Activated T-cell treated with anti-CD3 and anti-CD28 coated beads, Interleukin-2, amount 50 U/mL, for 4 hours (primary cell): Measurements from ENCODE around the gene VPS26A. TPM values are rescaled to one million over a fixed set of nuclear protein-coding genes. Genes with fewer than 3 reads are reported as not detected.
"Not testable (repeated sequence)": the region's sequence is repeated elsewhere in the genome, so short reads cannot be mapped to it uniquely, and the experiment has no call there.

Source experiments
- ATAC-seq, 2 donors: fragments of 200-7000 bp; cut with Tn5 transposase; one replicate each; pipeline ENCODE4 v1.10.0; 2021
- DNase-seq: peaks from one replicate; pipeline ENCODE4 v3.0.0-alpha.2; 2020
- H3K27me3 Mint-ChIP-seq: one replicate; pipeline ENCODE4 v1.8.0; 2021; ENCODE audit warnings: low read depth, mixed read lengths
- H3K36me3 Mint-ChIP-seq: one replicate; pipeline ENCODE4 v1.8.0; 2022; ENCODE audit warnings: mixed read lengths; ENCODE audit not compliant: insufficient read depth
- H3K4me1 Mint-ChIP-seq: one replicate; pipeline ENCODE4 v1.8.0; 2021; ENCODE audit warnings: low read depth, mixed read lengths
- H3K4me3 Mint-ChIP-seq: one replicate; pipeline ENCODE4 v1.8.0; 2021; ENCODE audit warnings: mild to moderate bottlenecking, moderate library complexity, mixed read lengths
- H3K9me3 Mint-ChIP-seq: one replicate; pipeline ENCODE4 v1.8.0; 2021; ENCODE audit warnings: mixed read lengths
- total RNA-seq, 3 donors: library from RNA; stranded (reverse); gene quantifications; one replicate each; pipeline ENCODE4 v1.2.1, GENCODE V29; 2021

The VPS26A gene
- total RNA-seq, 3 donors from 2014 or later = 25.9 to 30.5 (median 29.9) TPM

DNA sequence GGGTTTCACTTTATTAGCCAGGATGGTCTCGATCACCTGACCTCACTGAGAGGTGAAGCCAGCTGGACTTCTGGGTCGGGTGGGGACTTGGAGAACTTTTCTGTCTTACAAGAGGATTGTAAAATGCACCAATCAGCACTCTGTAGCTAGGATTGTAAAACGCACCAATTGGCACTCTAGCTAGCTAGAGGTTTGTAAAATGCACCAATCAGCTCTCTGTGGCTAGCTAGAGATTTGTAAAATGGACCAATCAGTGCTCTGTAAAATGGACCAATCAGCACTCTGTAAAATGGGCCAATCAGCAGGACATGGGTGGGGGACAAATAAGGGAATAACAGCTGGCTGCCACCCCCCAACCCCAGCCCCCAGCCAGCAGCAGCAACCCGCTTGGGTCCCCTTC lies 51.3 kb downstream of the VPS26A start:
- H3K9me3 Mint-ChIP-seq, H3K4me3 Mint-ChIP-seq, ATAC-seq, H3K27me3 Mint-ChIP-seq, DNase-seq, H3K36me3 Mint-ChIP-seq: not testable (repeated sequence)
- H3K4me1 Mint-ChIP-seq = peaks cover 12% of the 10 kb centered on the region

DNA sequence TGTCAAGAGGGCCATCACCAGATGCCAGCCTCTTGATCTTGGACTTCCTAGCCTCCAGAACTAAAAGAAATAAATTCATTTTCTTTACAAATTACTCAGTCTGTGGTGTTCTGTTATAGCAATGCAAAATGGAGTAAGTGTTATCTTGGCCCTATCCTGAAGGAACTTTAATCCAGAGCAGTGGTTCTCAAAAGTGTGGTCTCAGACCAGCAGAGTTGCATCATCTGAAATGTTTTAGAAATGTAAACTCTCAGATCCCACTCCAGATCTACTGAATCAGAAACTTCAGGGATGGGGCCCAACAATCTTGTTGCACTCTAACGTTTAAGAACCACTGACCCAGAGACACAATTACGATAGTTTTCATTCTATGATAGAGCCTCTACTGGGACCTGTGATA lies 52.8 kb downstream of the VPS26A start:
- no peaks in the 10 kb centered on the region for H3K27me3 Mint-ChIP-seq
- ATAC-seq = no peak
- no peaks in the 10 kb centered on the region for H3K9me3 Mint-ChIP-seq
- peaks cover 22% of the 10 kb centered on the region for H3K4me1 Mint-ChIP-seq
- H3K36me3 Mint-ChIP-seq = peaks cover 4% of the 10 kb centered on the region
- no peak for DNase-seq
- H3K4me3 Mint-ChIP-seq = no peak overlapping the region

DNA sequence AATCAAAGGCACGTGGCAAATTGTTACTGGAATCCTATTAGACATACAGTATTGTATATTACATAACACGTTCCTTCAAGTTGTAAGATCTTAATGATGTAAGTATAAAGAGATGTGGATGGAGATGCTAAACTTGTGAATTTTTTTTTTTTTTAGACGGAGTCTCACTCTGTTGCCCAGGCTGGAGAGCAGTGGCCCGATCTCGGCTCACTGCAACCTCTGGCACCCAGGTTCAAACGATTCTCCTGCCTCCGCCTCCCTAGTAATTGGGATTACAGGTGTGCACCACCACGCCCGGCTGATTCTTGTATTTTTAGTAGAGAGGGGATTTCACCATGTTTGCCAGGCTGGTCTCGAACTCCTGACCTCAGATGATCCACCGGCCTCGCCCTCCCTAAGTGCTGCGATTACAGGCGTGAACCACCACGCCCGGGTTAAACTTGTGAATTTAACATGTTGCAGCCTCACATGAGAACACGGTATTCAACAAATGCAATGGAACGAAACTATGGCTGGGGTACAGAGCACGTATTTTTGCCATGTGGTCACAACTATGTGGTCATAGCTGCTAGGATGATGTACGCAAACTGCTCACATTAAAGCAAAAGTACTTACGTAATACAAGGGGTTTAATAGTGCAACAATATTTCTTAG lies 55.2 kb downstream of the VPS26A start:
- Mint-ChIP-seq H3K4me1 (peaks cover 35% of the 10 kb centered on the region), H3K27me3 (no peaks in the 10 kb centered on the region), H3K9me3 (no peaks in the 10 kb centered on the region), H3K36me3 (peaks cover 8% of the 10 kb centered on the region), H3K4me3 (peak overlapping the region; percentile 94)
- peak; percentile 8 for DNase-seq
- ATAC-seq = peak; percentile 19 to 26

DNA sequence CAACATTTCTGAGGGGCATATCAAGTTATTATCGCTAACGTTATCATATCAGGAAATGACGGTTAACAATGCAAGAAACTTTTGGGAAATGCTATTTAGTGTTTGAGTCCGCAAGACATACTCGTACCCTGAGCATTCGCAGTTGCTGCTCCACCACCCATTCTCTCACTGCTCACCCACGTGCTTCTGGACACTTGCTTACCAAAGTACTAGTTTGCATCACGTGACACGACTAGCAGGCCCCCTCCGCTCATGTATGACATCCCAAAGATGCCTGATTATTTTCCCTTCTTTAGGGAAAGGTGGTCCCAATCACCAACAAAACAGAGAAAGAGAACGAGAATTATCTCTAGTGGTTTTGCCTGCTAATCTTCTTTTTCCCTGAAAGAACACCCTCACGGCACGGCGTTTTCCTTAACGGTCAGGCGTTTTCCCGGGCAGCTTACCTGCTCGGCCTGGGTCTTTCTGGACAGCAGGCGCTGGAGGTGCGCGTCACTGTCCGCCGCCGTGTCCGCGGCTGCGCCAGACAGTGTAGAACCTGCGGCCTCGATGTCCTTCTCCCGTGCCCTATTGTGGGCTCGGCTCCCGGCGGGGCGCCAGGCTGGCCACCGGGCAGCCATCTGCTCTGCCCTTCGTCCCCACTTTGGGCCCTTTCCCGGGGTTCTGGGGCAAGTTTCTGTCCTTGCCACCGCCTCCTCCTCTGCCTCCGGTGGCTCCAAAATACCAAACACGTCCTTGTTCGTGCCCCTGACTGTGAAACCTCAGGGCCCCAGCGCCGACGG lies 56.0 kb downstream of the VPS26A start, which contains the start of gene SUPV3L1:
TSS of gene SUPV3L1 (plus strand) at position 492 of the 782 bp plus-strand sequence. CDS start at position 550, 58 bp downstream.
- ATAC-seq (peak; percentile 85 to 89), DNase-seq (peak; percentile 78)
- peaks cover 42% of the 10 kb centered on the region for H3K4me1 Mint-ChIP-seq
- peaks cover 12% of the 10 kb centered on the region for H3K36me3 Mint-ChIP-seq
- H3K9me3 Mint-ChIP-seq = no peaks in the 10 kb centered on the region
- H3K27me3 Mint-ChIP-seq = no peaks in the 10 kb centered on the region
- peak within 1 kb of the TSS; percentile 94 for H3K4me3 Mint-ChIP-seq

DNA sequence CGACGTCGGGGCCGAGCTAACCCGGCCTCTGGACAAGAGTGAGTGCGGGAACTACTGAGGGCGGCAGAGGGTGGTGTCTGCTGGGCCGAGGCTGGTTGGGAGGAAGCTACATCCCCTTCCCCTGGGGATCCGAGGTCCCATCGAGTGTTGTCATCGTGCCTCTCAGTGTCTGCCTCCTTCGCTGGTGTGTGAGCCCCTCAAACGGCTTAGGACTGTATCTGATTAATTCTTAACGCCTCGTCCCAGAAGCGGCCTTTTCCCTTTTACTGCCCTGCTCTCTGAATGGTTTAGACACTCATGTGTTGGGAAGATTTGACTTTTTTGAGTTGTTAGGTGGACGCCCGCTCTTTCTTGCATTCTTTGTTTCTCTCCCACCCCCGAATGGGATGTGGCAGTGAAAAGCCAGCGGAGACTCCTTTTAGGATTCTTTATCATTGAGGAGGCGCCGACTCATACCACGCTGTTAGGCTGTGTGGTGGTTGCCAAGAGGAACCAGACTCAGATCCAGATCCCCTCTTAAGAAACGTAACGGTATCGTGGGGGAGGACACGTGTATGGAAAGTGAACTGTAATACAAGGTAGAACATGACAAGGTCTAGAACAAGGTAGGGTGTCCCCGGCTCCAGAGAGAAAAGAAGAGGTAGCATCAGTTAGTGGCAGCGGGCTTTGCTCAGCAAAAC lies 56.7 kb downstream of the VPS26A start:
- Mint-ChIP-seq H3K4me3 (peak overlapping the region; percentile 94), H3K4me1 (peaks cover 45% of the 10 kb centered on the region), H3K27me3 (no peaks in the 10 kb centered on the region), H3K9me3 (no peaks in the 10 kb centered on the region), H3K36me3 (peaks cover 12% of the 10 kb centered on the region)
- DNase-seq (no peak), ATAC-seq (peak; percentile 42 to 45)

DNA sequence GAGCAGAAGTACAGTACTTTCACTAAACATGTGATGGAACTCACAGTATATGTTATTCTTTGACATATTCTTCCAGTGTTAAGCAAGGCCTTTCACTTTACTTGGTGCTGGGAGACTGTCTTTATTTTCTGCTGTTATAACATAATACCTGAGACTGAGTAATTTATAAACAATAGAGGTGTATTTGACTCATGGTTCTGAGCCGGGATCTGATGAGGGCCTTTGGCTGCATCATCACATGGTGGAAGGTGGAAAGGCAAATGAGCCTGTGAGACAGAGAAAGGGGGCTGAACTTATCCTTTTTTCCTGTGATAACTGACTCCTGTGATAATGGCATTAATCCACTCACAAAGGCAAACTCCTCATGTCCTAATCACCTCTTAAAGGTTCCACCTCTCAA lies 57.5 kb downstream of the VPS26A start:
- Mint-ChIP-seq H3K36me3 (peaks cover 16% of the 10 kb centered on the region), H3K9me3 (no peaks in the 10 kb centered on the region), H3K4me3 (peak overlapping the region; percentile 94), H3K27me3 (no peaks in the 10 kb centered on the region), H3K4me1 (peaks cover 47% of the 10 kb centered on the region)
- DNase-seq (no peak), ATAC-seq (no peak)

DNA sequence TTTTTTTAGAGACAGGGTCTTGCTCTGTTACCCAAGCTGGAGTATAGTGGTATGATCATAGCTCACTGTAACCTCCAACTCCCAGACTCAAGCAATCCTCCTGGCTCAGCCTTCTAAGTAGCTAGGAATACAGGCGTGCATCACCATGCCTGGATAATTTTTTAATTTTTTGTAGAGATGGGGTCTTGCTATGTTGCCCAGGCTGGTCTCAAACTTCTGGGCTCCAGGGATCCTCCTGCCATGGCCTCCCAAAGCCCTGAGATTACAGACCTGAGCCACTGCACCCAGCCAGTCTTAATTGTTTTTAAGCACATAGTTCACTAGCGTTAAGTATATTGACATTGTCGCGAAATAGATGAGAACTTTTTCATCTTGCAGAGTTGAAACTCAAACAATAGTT lies 58.0 kb downstream of the VPS26A start:
- Mint-ChIP-seq H3K36me3 (peaks cover 17% of the 10 kb centered on the region), H3K27me3 (no peaks in the 10 kb centered on the region), H3K4me3 (peak overlapping the region; percentile 27), H3K9me3 (no peaks in the 10 kb centered on the region), H3K4me1 (peaks cover 48% of the 10 kb centered on the region)
- ATAC-seq (no peak), DNase-seq (no peak)

DNA sequence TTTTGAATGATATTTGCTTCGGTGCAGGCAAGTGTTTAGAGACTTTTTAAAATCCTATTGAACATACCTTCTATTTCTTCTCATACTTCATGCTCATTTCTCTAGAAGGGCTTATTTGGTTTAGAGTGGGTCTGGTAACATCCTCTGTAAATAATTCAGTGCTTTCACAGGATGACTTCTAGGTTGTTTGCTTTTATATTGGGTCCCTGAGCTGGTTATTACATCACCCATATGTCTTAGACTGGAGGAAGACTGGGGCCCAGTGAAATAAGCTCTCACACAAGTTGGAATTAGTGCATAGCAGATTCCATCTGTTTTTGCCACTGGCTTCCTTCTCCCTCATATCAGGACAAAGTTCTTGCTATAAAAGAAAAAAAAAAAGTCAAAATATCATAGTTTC lies 62.5 kb downstream of the VPS26A start:
- H3K4me3 Mint-ChIP-seq = no peak overlapping the region
- H3K27me3 Mint-ChIP-seq = no peaks in the 10 kb centered on the region
- no peak for DNase-seq
- no peak for ATAC-seq
- H3K9me3 Mint-ChIP-seq = no peaks in the 10 kb centered on the region
- H3K36me3 Mint-ChIP-seq = peaks cover 30% of the 10 kb centered on the region
- H3K4me1 Mint-ChIP-seq = peaks cover 28% of the 10 kb centered on the region

DNA sequence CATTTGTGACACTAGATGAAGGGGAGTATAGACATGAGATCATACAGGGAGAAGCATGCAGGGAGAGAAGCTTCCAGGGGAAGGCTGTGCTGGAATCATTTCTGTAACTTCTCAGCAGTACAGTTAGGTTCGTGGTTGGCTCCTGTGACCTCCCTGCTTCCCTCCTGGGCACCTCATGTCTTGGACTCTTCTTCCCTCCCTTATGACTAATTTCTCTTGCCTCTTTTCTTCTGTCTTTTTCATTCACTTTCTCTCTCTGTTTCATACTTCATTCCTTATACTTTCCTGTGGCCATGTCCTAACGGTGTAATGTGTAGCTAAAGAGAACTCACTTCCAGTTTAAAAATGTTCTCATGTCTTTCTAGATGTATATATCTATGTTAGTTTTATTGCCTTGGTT lies 77.1 kb downstream of the VPS26A start:
- H3K27me3 Mint-ChIP-seq = no peaks in the 10 kb centered on the region
- no peak overlapping the region for H3K4me3 Mint-ChIP-seq
- peaks cover 31% of the 10 kb centered on the region for H3K36me3 Mint-ChIP-seq
- H3K9me3 Mint-ChIP-seq = no peaks in the 10 kb centered on the region
- peaks cover 11% of the 10 kb centered on the region for H3K4me1 Mint-ChIP-seq
- ATAC-seq (no peak), DNase-seq (no peak)

DNA sequence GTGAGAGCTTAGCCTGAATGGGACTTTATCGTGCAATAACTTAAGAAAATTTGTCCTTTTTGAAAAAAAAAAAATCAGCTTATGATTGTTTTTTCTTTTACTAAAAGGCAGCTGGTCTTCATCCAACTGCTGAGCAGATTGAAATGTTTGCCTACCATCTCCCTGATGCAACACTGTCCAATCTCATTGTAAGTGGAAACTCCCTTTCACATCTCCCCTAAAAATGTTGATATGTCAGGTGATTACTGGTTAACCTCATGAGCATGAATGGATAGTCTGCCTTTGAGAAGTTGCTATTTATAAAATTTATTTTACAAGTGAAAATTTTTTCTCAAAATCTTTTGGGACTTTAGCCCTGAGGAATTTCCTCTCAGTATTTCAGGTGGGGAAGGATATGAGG lies 78.4 kb downstream of the VPS26A start:
- Mint-ChIP-seq H3K9me3 (no peaks in the 10 kb centered on the region), H3K4me3 (no peak overlapping the region), H3K36me3 (peaks cover 33% of the 10 kb centered on the region), H3K27me3 (no peaks in the 10 kb centered on the region), H3K4me1 (peaks cover 15% of the 10 kb centered on the region)
- DNase-seq (no peak), ATAC-seq (no peak)

DNA sequence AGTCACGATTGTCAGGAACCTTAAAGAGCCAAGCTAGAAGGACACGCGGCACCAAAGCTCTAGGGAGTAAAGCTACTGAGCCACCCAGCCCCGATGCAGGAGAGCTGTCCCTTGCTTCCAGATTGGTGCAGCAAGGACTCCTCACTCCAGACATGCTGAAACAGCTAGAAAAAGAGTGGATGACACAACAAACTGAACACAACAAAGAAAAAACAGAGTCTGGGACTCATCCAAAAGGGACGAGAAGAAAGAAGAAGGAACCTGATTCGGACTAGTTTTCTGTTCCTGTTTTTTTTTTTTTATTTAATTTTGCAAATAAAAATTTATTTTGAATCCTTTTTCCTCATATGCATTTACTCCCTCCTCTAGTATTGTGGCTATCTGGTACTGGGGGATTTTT lies 84.8 kb downstream of the VPS26A start:
- Mint-ChIP-seq H3K27me3 (no peaks in the 10 kb centered on the region), H3K36me3 (peaks cover 30% of the 10 kb centered on the region), H3K4me1 (peaks cover 12% of the 10 kb centered on the region), H3K4me3 (no peak overlapping the region), H3K9me3 (no peaks in the 10 kb centered on the region)
- no peak for DNase-seq
- ATAC-seq = no peak

DNA sequence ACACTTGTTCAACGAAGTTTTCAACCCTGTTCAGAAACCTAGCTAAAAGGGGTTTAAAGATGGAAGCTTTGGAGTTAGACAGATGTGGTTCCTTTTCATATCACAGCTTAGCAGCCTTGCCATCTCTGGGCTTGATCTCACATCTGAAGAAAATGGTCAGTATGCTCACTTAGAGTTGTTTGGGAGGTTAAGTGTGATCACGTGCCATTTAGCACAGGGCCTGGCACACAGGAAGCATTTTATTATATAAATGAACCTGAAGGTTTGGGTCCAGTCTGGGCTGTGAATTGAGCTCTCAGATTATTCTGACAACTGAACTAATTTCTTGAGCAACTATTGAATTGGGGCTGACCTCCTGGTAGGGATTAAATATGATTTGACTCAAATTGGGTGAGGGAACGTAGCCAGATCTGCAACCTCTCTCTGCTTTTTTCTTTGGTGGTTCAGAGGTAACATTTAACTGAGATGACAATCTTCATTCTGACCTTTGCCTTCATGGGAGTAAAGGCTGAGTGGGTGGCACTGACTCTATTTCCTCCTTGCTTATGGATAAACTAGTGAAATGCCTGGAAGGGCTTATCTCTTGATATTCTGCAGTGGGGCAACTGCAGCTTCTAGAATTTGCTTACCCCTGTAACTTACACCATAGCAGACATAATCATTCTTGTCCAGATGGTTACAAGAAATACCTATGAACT lies 86.0 kb downstream of the VPS26A start:
- no peak overlapping the region for H3K4me3 Mint-ChIP-seq
- H3K4me1 Mint-ChIP-seq = peaks cover 19% of the 10 kb centered on the region
- peaks cover 29% of the 10 kb centered on the region for H3K36me3 Mint-ChIP-seq
- H3K27me3 Mint-ChIP-seq = no peaks in the 10 kb centered on the region
- no peaks in the 10 kb centered on the region for H3K9me3 Mint-ChIP-seq
- DNase-seq = no peak
- ATAC-seq = no peak

DNA sequence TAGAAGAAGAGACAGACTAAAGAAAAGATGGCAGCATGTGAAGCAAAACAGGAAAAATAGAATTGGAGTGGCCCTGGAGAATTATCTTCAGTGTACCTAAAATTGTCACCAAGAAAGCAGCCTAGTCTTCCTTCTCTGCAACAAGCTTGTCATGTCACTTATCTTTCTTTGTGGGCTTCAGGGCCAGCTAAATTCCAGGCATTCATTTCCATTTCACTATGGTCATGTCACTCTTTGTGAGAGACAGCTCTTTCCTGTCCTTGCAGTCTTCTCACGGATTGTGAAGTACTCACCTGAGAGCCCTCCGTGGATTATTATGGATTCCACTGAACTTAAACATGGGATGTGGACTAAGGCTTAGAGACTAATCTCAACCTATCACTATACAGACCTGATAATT lies 87.1 kb downstream of the VPS26A start:
- no peaks in the 10 kb centered on the region for H3K27me3 Mint-ChIP-seq
- DNase-seq (no peak), ATAC-seq (no peak)
- H3K9me3 Mint-ChIP-seq = no peaks in the 10 kb centered on the region
- no peak overlapping the region for H3K4me3 Mint-ChIP-seq
- H3K4me1 Mint-ChIP-seq = peaks cover 23% of the 10 kb centered on the region
- H3K36me3 Mint-ChIP-seq = peaks cover 22% of the 10 kb centered on the region

DNA sequence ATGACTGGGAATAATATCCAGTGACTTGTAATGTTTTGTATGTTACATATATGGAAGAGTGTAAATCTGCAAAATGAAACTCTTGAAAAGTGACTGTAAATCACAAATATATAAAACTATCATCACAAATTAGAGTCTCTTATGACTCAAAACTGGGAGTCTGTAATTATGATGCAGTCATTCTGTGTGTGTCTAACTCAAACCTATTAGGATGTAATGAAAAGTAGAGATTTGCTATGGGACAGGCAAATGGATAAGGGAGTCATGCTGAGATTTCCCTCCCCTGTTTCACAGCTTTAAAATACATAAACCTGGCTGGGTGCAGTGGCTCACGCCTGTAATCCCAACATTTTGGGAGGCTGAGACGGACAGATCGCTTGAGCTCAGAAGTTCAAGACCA lies 87.5 kb downstream of the VPS26A start:
- H3K9me3 Mint-ChIP-seq = no peaks in the 10 kb centered on the region
- no peaks in the 10 kb centered on the region for H3K27me3 Mint-ChIP-seq
- H3K4me3 Mint-ChIP-seq = no peak overlapping the region
- no peak for ATAC-seq
- no peak for DNase-seq
- peaks cover 19% of the 10 kb centered on the region for H3K4me1 Mint-ChIP-seq
- peaks cover 18% of the 10 kb centered on the region for H3K36me3 Mint-ChIP-seq
